Urinary bladder (tissue), 4 donors: Measurements from ENCODE around the gene COL5A1. TPM values are rescaled to one million over a fixed set of nuclear protein-coding genes. Genes with fewer than 3 reads are reported as not detected.

Source experiments
- DNase-seq: peaks from one replicate; pipeline ENCODE4 v3.0.0-alpha.2; 2015; ENCODE audit errors: extremely low spot score
- H3K27ac ChIP-seq: one replicate; pipeline ENCODE4 v1.5.1; 2013; ENCODE audit warnings: low read depth, mild to moderate bottlenecking, moderate library complexity
- H3K36me3 ChIP-seq: one replicate; pipeline ENCODE4 v1.6.1; 2013; ENCODE audit warnings: mild to moderate bottlenecking, moderate library complexity; ENCODE audit not compliant: insufficient read depth
- H3K4me1 ChIP-seq: one replicate; pipeline ENCODE4 v1.6.1; 2013; ENCODE audit warnings: mild to moderate bottlenecking, moderate library complexity; ENCODE audit not compliant: insufficient read depth
- H3K4me3 ChIP-seq: one replicate; pipeline ENCODE4 v1.5.1; 2013; ENCODE audit warnings: low read depth, low read length
- WGBS: extraction: QIAGEN DNeasy Blood & Tissue Kit; methylation state at CpG from one replicate; pipeline ENCODE4 v1.1.7; 2013; 5-methylcytosine and 5-hydroxymethylcytosine counted together
- polyA plus RNA-seq: library from polyadenylated mRNA; stranded (reverse); fragments of 200-250 nt; gene quantifications from one replicate; pipeline ENCODE4 v1.2.3, GENCODE V29; 2013
- total RNA-seq: library from RNA; depleted of rRNA; stranded (reverse); fragments of >200 nt; gene quantifications from one replicate; pipeline ENCODE4 v1.2.3, GENCODE V29; 2014
- donor health status: healthy with polysubstance abuse.
- donor health status: healthy.

The COL5A1 gene
- total and polyA plus RNA-seq, 2 donors = 68.5 to 622 TPM

DNA sequence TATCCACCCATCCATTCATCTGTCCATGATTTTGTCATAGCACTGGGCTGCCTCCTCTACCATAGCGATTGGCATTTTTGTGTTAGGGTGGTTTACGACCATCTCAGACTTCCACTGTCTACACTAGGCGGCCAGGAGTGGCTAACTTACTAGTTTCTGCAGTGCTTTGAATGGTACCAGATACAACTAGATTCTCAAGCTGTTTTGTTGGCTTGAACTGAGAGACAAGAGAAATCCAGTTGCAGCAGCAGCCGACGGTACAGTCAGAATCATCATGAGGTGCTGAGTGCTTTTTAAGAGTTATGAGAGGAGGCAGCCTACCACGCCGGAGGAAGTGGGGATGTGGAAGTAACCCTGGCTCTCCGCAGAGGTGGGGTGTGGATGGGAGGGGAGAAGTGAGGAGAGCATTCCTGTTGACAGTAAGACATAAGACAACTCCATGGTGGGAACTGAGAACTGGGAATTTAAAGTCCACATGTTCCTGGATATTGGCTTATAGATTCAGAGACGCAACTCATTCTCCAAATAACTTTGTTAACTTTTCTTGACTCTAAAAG, 27.9 kb downstream of the COL5A1 start:
- DNase-seq = no peak
- no peak overlapping the region for H3K27ac ChIP-seq

DNA sequence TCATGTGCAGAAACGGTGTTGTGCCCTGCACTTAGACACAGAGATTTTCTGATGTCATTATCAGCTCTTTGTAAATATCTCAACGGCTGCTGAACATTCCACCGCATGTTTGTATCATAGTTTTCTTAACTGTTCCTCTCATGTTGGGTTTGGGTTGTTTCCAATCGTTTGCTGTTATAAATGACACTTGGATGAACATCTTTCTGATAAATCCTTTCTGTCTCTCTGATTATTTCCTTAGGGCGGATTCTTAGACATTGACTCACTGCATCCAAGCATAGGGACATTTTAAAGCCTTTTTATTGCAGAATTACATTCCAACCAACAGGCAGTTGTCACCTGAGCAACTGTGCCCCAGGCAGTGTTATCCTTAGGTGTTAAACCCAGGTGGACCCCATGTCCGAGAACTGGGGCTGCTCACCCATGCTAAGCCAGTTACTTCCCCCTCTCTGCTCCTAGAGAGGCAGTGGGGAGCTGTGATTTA, 28.5 kb downstream of the COL5A1 start:
- 33% methylated on average over 6 of the region's 6 CpGs for WGBS
- no peaks in the 10 kb centered on the region for H3K36me3 ChIP-seq
- H3K27ac ChIP-seq = peak overlapping the region; percentile 55
- H3K4me3 ChIP-seq = no peak overlapping the region
- DNase-seq = no peak
- H3K4me1 ChIP-seq = peaks cover 1% of the 10 kb centered on the region

More for the DNA sequence above, 27.9 kb downstream of the COL5A1 start:
- no peak overlapping the region for H3K4me3 ChIP-seq
- peaks cover 1% of the 10 kb centered on the region for H3K4me1 ChIP-seq
- no peaks in the 10 kb centered on the region for H3K36me3 ChIP-seq
- 35% methylated on average over 9 of the region's 9 CpGs for WGBS

DNA sequence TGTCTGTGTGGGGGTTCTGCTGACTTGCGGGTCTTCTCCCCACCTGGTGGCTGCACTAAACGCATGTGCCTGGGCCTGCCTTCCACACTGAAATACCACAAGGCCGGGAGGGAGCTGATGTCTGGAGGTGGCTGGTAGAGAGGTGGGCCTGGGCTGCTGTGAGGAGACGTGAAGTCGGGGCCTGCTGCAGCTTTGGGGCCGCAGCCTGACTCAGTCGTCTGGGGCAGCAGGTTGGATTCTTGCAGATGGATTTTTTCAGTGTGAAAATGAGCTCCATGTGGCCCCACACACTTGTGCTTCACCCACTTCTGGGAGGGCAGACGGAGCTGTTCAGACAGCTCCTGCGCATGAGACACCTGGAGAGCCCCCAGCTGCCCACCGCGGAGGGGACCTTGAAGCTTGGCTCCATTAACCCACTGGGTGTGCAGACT, 29.3 kb downstream of the COL5A1 start:
- H3K27ac ChIP-seq = no peak overlapping the region
- H3K4me3 ChIP-seq = no peak overlapping the region
- DNase-seq = no peak
- H3K4me1 ChIP-seq = peaks cover 1% of the 10 kb centered on the region
- H3K36me3 ChIP-seq = no peaks in the 10 kb centered on the region
- 70% methylated on average over 11 of the region's 11 CpGs for whole genome bisulfite sequencing

DNA sequence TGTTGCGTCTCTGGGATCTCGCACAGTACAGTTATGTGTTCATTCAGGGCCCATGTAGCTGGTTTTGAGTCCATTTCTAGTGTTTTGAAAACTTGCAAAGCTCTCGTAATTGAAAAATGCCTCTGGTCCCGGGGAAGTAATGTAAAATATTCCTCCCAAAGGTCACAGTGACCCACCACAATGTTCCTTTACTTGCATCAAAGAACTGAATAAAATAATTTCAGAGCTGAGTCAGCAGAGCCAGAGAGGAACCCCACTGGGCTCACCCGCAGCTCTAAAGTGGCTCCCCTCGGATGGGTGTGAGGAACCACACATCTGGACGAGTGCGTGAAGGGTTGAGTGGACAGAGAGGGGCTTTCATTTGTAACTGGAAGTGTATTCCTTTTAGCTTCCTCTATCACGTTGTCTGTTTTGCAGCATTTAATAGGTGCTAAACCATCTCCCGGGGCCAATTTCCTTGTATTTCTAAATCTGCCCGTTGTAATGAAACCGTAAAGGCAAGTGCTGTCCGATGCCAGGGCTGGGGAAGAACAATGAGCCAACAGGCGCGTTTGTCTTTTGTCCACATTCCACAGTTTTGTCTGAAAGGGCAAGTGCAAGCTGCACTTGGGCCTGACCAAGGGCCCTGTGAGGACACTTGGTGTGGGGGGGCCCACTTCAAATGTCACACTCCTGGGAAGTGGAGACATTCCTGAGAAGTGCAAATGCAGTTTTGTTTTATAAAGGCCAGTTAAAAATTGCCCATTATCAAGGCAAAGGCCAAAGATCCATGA, 29.9 kb downstream of the COL5A1 start:
- 74% methylated on average over 15 of the region's 15 CpGs for WGBS
- no peak for DNase-seq
- Histone ChIP-seq H3K27ac (no peak overlapping the region), H3K4me3 (no peak overlapping the region), H3K36me3 (no peaks in the 10 kb centered on the region), H3K4me1 (peaks cover 1% of the 10 kb centered on the region)

DNA sequence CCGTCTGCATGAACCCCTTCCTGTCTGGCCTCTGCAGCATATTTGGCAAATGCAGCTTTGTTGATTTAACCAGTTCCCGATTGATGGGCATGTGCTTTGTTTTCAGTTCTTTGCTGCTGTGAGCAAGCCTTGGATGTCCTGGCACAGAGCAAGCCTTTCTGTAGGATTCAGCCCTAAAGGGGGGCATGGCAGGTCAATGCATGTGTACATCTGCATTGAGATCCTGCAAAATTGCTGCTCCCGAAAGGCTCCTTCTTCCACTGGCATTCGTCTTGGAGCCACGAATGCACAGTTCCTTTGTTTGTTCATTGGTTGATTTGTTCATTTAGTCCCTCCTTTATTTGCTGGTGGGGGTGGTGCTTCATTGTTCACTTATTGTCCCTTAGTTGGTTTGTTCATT, 34.8 kb downstream of the COL5A1 start:
- Histone ChIP-seq H3K4me3 (no peak overlapping the region), H3K36me3 (no peaks in the 10 kb centered on the region), H3K4me1 (no peaks in the 10 kb centered on the region), H3K27ac (no peak overlapping the region)
- 51% methylated on average over 5 of the region's 5 CpGs for WGBS
- DNase-seq = no peak

DNA sequence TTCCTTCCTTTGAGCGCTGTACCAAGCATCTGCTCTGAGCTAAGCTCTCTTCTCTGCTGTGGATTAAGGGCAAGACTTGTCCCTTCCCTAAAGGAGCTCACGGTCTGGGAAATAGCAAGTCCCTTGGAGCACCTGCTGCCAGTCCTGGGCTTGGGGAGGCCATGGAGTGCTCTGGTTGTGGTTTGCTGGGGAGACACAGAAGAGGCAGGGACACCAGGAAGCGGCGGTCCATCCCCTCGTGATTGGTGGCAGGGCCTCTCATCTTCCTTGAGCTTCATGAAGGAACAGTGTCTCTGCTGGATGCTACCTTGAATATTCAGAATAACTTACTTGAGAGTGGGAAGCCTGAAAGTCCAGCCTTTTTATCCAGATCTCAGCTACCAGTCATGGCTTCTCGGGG, 35.3 kb downstream of the COL5A1 start:
- 84% methylated on average over 6 of the region's 6 CpGs for WGBS
- no peaks in the 10 kb centered on the region for H3K4me1 ChIP-seq
- no peak overlapping the region for H3K4me3 ChIP-seq
- no peaks in the 10 kb centered on the region for H3K36me3 ChIP-seq
- no peak for DNase-seq
- H3K27ac ChIP-seq = no peak overlapping the region

DNA sequence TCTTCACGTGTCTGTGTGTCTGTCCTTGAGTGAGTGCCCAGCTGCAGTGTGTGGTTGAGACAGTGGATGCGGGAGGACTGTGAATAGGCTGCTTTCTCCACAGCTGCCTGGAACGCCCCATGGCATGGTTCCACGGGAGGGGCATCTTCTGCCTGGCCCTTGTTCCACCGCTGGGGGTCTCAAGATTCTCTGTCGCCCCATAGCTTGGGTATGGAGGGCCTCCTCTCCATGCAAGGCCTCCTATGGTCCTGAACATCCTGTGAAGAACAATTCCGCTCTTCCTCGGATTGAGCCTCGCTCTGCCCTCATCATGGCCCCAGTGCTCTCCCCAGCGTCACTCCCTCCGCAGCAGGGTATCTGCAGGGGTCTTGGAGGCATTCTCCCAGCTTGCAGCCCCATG, 36.1 kb downstream of the COL5A1 start:
- Histone ChIP-seq H3K4me1 (no peaks in the 10 kb centered on the region), H3K4me3 (no peak overlapping the region), H3K27ac (no peak overlapping the region), H3K36me3 (no peaks in the 10 kb centered on the region)
- no peak for DNase-seq
- WGBS = 83% methylated on average over 11 of the region's 11 CpGs

DNA sequence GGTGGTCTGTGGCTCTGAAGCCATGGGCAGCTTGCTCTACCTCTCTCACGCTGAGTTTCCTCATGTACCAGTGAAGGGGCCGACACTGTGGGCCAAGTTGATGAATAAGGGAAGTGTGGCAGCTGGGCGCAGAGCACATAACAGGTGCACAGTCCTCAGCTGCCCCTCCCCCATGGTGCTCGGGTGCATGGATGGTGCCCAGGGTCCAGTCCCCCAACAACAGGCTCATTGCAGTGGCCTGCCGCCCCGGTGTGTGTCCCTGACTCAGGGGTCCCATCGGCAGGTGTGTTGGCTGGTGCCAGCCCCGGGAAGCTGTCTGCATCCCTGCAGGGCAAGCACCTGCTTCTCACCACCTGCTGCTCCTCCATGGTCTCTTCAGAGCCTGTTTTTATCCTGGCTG, 36.6 kb downstream of the COL5A1 start:
- Histone ChIP-seq H3K4me3 (no peak overlapping the region), H3K27ac (no peak overlapping the region), H3K4me1 (no peaks in the 10 kb centered on the region), H3K36me3 (no peaks in the 10 kb centered on the region)
- DNase-seq = no peak
- WGBS = 75% methylated on average over 8 of the region's 8 CpGs

DNA sequence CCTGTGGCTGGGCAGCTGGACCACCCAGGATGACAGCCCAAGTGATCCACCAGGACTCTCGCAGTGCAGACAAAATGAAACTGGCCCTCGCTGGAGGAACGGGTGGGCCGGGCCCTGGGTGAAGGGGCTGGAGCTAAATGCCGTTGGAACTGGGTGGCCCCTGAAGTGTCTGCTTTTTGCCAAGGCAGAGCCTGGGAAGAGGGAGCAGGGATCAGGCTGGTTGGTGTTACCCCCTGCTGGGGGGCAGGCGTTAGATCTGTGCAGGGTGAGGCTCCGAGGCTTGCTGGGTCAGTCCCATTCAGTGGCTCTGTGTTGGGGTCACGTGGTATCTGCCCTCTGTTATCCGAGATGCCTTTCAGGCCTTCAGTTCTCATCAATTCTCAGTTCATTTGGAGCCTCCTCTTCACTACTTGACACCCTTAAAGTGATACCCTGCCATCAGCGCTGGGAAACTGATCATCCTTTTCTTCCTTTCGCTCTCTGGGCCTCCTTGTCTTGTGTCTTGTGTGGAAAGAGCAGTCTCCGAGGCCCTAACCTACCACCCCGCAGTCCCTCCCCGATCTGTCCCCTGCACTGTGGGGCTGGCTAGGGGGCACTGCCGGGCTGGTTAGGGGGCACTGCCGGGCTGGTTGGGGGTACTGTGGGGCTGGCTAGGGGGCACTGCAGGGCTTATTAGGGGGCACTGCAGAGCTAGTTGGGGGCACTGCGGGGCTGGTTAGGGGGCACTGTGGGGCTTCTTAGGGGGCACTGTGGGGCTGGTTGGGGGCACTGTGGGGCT, 37.3 kb downstream of the COL5A1 start:
- no peaks in the 10 kb centered on the region for H3K4me1 ChIP-seq
- no peaks in the 10 kb centered on the region for H3K36me3 ChIP-seq
- no peak for DNase-seq
- no peak overlapping the region for H3K27ac ChIP-seq
- no peak overlapping the region for H3K4me3 ChIP-seq
- WGBS = 56% methylated on average over 17 of the region's 17 CpGs

DNA sequence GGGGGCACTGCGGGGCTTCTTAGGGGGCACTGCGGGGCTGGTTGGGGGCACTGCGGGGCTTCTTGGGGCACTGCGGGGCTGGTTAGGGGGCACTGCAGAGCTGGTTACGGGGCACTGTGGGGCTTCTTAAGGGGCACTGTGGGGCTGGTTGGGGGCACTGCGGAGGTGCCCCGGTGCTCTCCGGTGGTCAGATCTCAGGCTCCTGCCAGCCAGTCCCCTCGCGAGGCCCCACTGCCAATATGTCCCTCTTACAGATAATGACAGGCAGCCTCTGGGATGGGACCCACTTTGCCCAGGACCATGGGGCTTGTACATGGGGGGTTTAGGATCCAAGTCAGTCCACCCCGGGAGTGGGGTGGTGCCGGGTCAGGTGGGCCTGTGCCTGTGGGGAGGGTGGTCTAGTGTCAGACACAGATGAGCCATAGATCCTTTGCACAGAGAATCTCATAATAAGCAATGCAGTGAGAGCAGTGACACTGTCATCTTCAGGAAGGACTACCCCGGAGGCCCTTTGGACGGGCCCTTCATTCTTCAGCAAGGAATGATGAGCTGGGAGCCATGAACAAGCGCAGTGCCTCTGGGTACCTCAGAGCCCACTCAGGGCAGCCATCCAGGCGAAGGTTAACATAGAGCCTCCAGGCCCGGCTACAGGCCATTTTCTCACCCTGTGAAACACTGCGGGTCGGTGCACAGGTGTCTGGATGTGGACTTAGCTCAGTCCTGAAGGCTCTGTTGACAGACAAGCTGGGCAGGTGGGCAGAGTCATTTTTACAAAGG, 38.2 kb downstream of the COL5A1 start:
- DNase-seq = no peak
- 86% methylated on average over 19 of the region's 19 CpGs for WGBS

DNA sequence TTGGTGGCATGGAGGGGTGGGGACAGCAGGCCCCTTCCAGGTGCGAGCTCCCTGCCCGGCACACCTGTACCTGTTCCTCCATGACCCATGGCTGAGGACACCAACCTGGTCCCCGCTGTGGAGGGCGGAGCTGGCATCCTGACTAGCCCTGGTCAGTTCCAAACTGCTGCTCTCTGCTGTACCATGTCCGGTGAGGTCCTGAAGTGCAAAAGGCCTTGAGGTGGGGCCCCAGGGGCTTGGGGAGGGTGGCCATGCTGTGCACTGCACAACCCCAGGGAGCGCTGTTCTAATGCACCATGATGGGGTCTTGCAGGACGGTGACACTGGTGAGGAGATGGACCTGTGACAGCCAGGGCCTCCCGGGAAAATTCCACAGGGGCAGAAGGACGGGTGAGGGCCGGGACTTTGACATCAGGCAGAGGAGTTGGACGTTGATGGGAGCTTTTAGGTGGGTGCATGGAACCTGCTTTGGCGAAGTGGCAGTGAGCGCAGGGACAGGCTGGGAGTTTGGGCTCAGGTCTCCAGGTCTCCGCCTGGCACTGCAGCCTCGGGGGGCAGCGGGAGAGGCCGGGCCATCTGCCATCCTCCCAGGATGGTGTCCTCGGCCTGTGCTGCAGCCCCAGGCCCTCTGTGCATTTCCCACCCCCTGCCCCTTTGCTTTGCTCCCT, 38.9 kb downstream of the COL5A1 start:
- Histone ChIP-seq H3K4me1 (no peaks in the 10 kb centered on the region), H3K4me3 (no peak overlapping the region), H3K27ac (no peak overlapping the region), H3K36me3 (no peaks in the 10 kb centered on the region)
- WGBS = 76% methylated on average over 18 of the region's 18 CpGs
- DNase-seq = no peak

More for the DNA sequence above, 38.2 kb downstream of the COL5A1 start:
- no peak overlapping the region for H3K4me3 ChIP-seq
- H3K4me1 ChIP-seq = no peaks in the 10 kb centered on the region
- no peak overlapping the region for H3K27ac ChIP-seq
- no peaks in the 10 kb centered on the region for H3K36me3 ChIP-seq

DNA sequence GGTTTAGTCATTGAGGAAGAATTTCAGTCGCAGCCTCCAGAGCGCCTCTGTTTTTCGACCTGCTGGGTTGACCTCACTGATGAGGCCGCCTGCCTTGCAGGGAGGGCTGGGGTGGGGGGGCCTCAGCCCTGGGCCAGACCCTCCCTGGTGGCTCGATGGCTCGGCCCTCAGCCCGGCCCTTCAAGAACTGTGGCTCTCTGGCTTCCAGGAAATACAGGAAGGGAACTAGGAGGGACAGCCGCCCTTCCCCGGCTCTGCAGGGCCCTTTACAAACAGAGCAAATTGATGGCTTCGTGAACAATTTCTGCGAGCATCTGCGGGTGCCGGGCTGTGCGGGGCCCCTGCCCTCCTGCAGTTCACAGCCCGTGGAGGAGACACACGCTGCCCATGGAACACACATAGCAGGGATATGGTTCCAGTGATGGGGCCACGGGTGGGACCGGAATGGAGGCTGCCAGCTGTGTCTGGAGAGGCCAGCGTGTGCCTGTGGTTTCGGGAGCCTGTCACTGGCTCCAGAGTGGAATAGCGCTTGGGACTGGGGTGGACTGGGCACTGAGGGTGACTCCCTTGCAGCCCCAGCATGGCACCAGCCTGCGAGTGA, 39.6 kb downstream of the COL5A1 start:
- Histone ChIP-seq H3K4me3 (no peak overlapping the region), H3K4me1 (no peaks in the 10 kb centered on the region), H3K36me3 (no peaks in the 10 kb centered on the region), H3K27ac (no peak overlapping the region)
- DNase-seq = no peak
- WGBS = 41% methylated on average over 22 of the region's 22 CpGs
